ENCODE measurements around the gene PRKCA.

PRKCA gene

GRCh38 chr17:66839616-66840015 lies 537.2 kb downstream of the PRKCA start:
- DNase-seq (ENCODE audit: low spot score) = no peak

GRCh38 chr17:66840061-66840460 lies 537.6 kb downstream of the PRKCA start:
- DNase-seq (ENCODE audit: low spot score) = no peak

- no peak for DNase-seq (ENCODE audit: low spot score)
Measured at GRCh38 chr17:66841328-66841727, 538.9 kb downstream of the PRKCA start.

GRCh38 chr17:66841744-66842143 lies 539.3 kb downstream of the PRKCA start:
- no peak for DNase-seq (ENCODE audit: low spot score)

GRCh38 chr17:66842505-66842904 lies 540.1 kb downstream of the PRKCA start:
- no peak for DNase-seq (ENCODE audit: low spot score)

GRCh38 chr17:66842959-66843358 lies 540.5 kb downstream of the PRKCA start:
- DNase-seq (ENCODE audit: low spot score) = no peak

GRCh38 chr17:66843627-66844026 lies 541.2 kb downstream of the PRKCA start:
- no peak for DNase-seq (ENCODE audit: low spot score)

GRCh38 chr17:66847704-66848103 lies 545.3 kb downstream of the PRKCA start:
- DNase-seq (ENCODE audit: low spot score) = no peak

- no peak for DNase-seq (ENCODE audit: low spot score)
Measured at GRCh38 chr17:66848496-66848895, 546.1 kb downstream of the PRKCA start.

GRCh38 chr17:66849032-66849655 lies 546.7 kb downstream of the PRKCA start:
- no peak for DNase-seq (ENCODE audit: low spot score)

- no peak for DNase-seq (ENCODE audit: low spot score)
Measured at GRCh38 chr17:66849851-66850580, 547.6 kb downstream of the PRKCA start.

- peak; percentile 16 for DNase-seq (ENCODE audit: low spot score)
Measured at GRCh38 chr17:66850692-66851091, 548.3 kb downstream of the PRKCA start.

- DNase-seq (ENCODE audit: low spot score) = no peak
Measured at GRCh38 chr17:66855204-66855603, 552.8 kb downstream of the PRKCA start.

GRCh38 chr17:66858226-66859083 lies 556.0 kb downstream of the PRKCA start:
- DNase-seq (ENCODE audit: low spot score) = no peak

- DNase-seq (ENCODE audit: low spot score) = no peak
Measured at GRCh38 chr17:66859353-66859752, 556.9 kb downstream of the PRKCA start.

GRCh38 chr17:66860204-66860603 lies 557.8 kb downstream of the PRKCA start:
- no peak for DNase-seq (ENCODE audit: low spot score)
